Effector CD4-positive, alpha-beta T cell (primary cell): ENCODE results near the gene DDC.

Experiments
- DNase-seq: peaks from one replicate; pipeline ENCODE4 v3.0.0-alpha.2; 2020

DDC gene

GRCh38 chr7:50450590-50451032, 114.6 kb downstream of the DDC start:
- peak; percentile 11 for DNase-seq

GRCh38 chr7:50449881-50450589, 115.2 kb downstream of the DDC start, which contains the start of gene FIGNL1:
FIGNL1 (minus strand) TSS chr7:50450350; CDS start chr7:50447287, 3,063 bp downstream.
- DNase-seq: peak; percentile 67

- no peak for DNase-seq
Measured at GRCh38 chr7:50449501-50449880, 115.7 kb downstream of the DDC start.

- DNase-seq: no peak
Measured at GRCh38 chr7:50448823-50449222, 116.4 kb downstream of the DDC start.

GRCh38 chr7:50446542-50446960, 118.7 kb downstream of the DDC start:
- DNase-seq: no peak

GRCh38 chr7:50436133-50436806, 128.9 kb downstream of the DDC start:
- DNase-seq: no peak

- DNase-seq: no peak
Measured at GRCh38 chr7:50431722-50432305, 133.4 kb downstream of the DDC start.

- DNase-seq: no peak
Measured at GRCh38 chr7:50431316-50431715, 133.9 kb downstream of the DDC start.

GRCh38 chr7:50428911-50429310, 136.3 kb downstream of the DDC start:
- DNase-seq: no peak

GRCh38 chr7:50427518-50427917, 137.7 kb downstream of the DDC start:
- no peak for DNase-seq

- DNase-seq: no peak
Measured at GRCh38 chr7:50426280-50427045, 138.7 kb downstream of the DDC start.

- no peak for DNase-seq
Measured at GRCh38 chr7:50425318-50425717, 139.9 kb downstream of the DDC start.

- no peak for DNase-seq
Measured at GRCh38 chr7:50423860-50424259, 141.3 kb downstream of the DDC start.

- DNase-seq: no peak
Measured at GRCh38 chr7:50422858-50423257, 142.3 kb downstream of the DDC start.

GRCh38 chr7:50421043-50421442, 144.2 kb downstream of the DDC start:
- DNase-seq: no peak

GRCh38 chr7:50418526-50419290, 146.5 kb downstream of the DDC start:
- no peak for DNase-seq

- DNase-seq: peak; percentile 55
Measured at GRCh38 chr7:50418086-50418515, 147.1 kb downstream of the DDC start.

- DNase-seq: no peak
Measured at GRCh38 chr7:50416527-50417182, 148.6 kb downstream of the DDC start.

- DNase-seq: no peak
Measured at GRCh38 chr7:50415844-50416364, 149.3 kb downstream of the DDC start.

GRCh38 chr7:50413561-50413960, 151.6 kb downstream of the DDC start:
- no peak for DNase-seq

GRCh38 chr7:50412973-50413372, 152.2 kb downstream of the DDC start:
- DNase-seq: no peak

- DNase-seq: no peak
Measured at GRCh38 chr7:50411332-50411731, 153.9 kb downstream of the DDC start.
